PFSK-1 (cell line): ENCODE data around the gene SRP14.

Experiments used
- POLR2AphosphoS5 ChIP-seq: IDR thresholded peaks from 2 replicates; pipeline ENCODE4 v1.6.1; 2012; ENCODE audit warnings: low read depth, mild to moderate bottlenecking, control low read depth, low read length, moderate library complexity
- REST ChIP-seq, 2 experiments: IDR thresholded peaks; 2 replicates each; pipeline versions ENCODE4 v1.6.1 to v1.8.0; 2011 to 2012; ENCODE audit warnings: low read depth in 2 of 2, low read length in 2 of 2, control low read depth in 1 of 2, inconsistent platforms in 1 of 2, mild to moderate bottlenecking in 1 of 2, moderate library complexity in 1 of 2; ENCODE audit not compliant: insufficient read depth in 1 of 2
- SIN3A ChIP-seq: IDR thresholded peaks from 2 replicates; pipeline ENCODE4 v1.6.1; 2012; ENCODE audit warnings: mild to moderate bottlenecking, low read length, moderate library complexity, borderline replicate concordance; ENCODE audit not compliant: insufficient read depth
- TAF1 ChIP-seq: IDR thresholded peaks from 2 replicates; pipeline ENCODE4 v1.6.1; 2012; ENCODE audit warnings: low read length, control low read depth, borderline replicate concordance; ENCODE audit not compliant: insufficient read depth

- no peak; a peak in 1 of 4 replicates for TF ChIP-seq REST (IDR thresholded peaks at IDR 0.05; ENCODE audit: insufficient read depth in 1 of 2, low read depth in 2 of 2, low read length in 2 of 2)
- TF ChIP-seq TAF1: no peak
- TF ChIP-seq SIN3A: no peak
- TF ChIP-seq POLR2AphosphoS5: no peak
These were observed 25.4 kb upstream of the SRP14 start for GRCh38 chr15:40064231-40064894.
